ENCODE measurements around the gene TPD52L1.

TPD52L1 gene

DNA sequence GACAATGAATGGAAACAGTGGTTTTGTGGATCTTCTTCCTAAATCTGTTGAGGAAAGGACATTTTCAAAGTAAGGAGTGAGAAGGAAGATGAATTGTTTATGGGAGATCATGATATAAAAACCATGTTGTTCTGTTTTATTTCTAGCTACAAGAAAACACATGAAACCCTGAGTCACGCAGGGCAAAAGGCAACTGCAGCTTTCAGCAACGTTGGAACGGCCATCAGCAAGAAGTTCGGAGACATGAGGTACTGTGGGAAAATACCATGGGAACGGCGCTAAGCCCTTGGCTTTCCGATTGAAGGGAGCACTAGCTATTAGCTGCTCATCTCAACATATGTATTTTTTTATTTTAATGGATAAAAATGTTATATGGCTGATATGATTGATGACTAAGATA, 94.6 kb downstream of the TPD52L1 start:
- DNase-seq: no peak

DNA sequence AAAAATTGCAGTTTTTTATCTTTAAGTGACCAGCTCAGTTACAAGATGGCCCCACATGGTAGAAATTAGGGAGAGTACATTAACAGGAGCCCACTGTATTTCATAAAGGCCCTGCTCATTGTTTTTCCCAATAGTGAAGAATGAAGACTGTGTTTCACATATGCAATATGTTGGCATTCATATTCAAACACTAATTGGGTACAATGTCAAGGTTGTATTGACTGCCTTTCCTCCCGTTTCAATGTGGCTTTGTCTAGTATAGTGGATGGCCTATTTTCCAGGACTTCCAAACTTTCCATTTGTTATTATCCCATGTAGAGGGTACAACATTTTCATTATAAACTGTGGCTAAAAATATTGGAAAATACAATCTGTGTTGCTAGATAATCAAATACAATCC, 96.9 kb downstream of the TPD52L1 start:
- no peak for DNase-seq

DNA sequence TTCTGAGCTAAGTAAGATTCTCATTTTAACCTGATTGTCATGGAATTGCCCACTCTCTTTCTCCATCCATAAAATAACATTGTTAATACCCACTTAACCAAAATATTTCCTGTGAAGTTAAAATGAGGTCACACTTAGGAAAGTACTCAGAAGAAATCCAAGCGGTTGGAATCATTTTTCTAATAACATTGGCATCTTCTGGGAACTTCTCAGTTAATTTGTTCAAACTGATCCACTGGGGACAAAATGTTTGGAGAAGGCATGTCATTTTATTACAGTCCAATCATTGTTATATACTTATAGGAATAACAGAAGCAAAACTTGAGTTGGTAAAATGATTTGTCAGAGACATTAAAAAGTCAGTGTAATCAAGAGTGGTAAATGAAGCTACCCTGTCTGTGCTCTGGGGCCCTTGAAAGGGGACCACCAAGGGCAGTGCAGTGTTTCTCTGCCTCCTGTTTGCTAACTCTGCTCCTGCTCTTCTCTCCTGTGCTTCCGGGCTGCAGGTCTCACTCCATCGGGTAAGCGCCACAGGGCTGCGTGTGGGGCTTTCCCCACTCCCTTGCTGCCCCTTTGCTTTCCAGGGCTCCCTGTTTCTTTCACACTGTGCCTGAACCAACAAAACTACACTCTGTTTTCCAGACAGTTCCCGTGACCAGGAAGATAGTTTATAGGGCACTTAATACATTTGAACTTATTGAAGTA, 98.1 kb downstream of the TPD52L1 start:
- no peak for DNase-seq

DNA sequence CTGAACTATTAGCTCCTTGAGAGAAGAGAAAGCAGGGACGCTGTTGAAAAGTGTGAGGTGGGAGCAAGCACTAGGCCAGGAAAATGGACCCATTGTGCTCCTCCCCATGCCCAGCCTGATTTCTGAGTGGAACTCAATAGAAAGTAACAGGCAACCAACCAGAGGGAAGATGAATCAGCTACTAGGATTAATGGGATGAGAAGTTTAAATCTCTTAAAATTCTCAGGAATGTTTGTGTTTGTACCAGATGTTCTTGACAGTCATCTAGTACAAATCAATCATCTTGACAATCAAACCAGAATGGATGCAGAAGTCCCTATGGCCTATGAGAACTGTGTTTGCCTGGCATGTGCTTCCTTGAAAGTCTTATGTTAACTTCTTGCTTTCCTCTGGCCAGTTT, 99.3 kb downstream of the TPD52L1 start:
- no peak for DNase-seq

DNA sequence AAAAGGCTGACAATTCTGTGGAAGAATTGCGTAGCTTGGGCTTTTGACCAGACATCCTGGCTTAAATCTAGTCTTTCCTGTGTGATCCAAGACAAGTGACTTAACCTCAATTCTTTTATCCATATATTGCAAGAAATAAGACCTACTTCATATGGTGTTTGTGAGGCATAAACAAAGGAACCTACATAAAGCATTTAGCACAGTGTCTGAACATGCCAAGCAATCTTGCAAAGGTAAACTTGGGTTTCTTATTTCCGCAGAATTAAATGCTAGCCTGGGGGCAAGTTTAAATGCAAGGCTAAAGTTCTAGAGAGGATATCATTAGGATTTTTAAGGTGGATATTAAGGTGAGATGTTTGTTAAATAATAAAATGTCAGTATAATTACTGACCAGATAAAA, 100.3 kb downstream of the TPD52L1 start:
- no peak for DNase-seq

DNA sequence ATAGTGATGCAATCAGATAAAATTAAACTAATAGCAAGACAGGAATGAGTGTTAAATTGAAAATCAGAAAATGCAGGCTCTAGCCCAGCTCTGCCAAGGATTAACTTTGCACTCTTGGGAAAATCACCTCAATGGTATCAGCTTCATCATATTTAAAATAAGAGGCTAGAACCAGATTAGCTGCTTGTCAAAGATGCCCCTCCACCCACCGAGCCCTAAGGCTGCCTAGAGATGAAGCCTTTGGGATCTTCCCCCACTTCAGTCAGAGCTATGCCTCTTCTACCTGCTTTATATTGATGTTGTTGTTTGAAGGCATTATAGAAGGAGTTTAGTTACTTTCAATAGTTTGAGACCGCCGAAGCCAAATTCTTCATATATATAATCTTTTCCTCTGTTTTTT, 100.7 kb downstream of the TPD52L1 start:
- DNase-seq: no peak

DNA sequence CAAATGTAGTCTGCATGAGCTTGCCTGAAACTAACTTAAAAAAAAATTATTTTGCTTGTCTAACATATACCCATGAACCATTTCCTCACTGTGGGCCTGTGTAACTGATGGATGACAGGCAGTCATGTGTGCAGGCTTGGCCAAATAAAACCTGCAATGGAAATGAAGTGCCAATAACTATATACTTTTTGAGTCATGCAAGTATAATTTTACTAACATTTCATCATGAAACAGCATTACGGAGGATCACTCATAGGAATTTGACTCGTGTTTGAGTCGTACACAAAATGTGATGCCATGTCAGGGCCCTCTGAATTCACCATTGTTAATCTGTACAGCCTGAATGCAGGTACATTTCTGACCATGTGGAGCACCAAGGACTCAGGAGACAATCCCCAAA, 101.6 kb downstream of the TPD52L1 start:
- DNase-seq: no peak

DNA sequence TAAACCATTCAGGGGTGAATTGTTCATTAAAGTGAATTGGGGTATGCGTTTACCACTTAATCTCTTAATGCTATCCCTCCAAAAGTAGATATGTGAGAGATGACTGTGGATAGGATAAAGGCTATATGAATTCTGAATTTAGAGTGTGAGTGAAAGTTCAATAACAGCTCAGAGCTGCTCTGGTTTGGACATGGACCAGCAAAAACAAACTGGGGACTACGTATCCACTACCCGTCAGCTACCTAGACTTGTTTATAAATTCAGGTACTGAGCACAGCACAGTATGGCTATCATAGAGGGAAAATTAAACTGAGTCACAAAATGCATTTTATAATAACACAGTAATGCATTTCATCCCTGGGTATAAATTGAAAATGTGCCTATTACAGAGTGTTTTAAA, 103.8 kb downstream of the TPD52L1 start:
- DNase-seq: no peak

DNA sequence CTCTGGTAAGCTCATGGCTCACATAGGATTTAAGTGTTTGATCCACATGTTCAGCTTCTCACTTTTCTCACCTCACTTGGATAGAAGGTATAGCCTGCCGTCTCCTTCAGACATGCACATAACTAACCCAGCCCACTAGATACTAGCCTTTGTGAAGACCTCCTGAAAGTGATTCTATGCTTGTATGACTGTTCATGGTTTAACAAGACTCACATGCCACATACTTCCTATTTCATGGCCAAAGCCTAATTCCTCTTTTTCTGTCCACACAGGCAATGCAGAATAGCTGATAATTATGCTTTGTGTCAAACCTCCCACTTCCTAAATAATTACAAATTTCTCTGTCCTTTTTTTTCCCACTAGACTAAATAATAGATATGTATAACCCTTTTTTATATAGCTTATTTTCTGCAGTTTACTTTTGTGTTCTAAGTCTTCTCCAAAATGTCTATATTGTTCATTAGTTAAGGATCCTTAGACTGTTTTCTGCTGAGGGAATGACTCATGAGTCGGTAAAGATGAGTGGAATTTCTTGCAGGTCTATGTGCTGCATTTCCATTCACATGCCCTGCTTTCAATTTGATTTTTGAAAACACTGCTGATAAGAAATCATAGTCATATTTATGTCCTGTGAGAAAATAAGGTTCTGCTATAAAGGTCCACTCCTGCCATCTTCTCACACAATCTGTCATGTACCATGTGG, 105.2 kb downstream of the TPD52L1 start:
- no peak for DNase-seq

DNA sequence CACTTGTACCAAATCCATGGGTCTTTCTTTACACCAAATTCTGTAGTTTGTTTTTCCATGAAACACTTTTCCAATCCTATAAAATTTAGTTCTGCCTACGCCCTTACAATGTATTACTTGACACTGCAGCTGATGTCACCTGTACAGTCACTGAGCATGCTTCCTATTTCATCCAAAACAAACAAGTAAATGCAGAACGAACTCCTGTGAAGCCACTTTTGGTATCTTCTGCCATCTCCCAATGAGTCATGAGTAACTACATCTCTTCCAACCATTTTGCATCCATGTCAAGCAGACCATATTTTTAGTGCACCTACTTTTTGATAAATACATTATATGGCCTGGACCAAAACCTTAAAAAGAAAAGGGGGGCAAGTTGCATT, 105.8 kb downstream of the TPD52L1 start:
- no peak for DNase-seq

DNA sequence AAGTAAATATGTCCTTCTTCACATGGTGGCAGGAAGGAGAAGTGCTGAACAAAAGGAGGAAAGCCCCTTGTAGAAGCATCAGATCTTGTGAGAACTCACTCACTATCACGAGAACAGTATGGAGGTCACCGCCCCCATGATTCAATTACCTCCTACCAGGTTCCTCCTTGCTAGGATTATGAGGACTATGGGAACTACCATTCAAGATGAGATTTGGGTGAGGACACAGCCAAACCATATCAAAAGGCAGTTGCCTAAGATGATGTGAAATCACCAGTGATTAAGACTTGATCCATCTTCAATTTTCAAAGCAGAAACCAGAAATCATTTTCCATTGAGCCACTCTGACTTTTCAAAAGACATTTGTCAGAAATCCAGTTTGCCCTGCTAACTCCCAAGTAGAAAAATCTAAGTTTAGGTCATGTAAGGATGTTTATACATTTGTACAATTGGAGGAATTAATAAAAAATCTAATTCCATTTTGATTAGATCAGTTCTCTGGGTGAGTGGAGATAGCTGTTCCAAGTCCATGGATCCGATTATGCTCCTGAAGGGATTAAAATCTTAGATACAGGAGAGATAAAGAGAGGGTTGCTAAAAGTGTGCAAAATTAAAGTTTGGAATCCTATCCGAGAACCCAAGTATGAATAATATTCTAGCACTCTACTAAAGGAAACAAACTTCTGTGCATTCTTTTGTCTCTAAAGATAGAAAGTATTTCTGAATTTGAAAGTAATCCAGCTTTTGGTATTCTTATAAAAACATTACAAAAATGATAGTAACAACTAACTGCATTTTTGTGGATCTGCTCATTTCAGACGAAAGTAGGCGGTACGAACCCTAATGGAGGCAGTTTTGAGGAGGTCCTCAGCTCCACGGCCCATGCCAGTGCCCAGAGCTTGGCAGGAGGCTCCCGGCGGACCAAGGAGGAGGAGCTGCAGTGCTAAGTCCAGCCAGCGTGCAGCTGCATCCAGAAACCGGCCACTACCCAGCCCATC, 108.7 kb downstream of the TPD52L1 start:
- no peak for DNase-seq

DNA sequence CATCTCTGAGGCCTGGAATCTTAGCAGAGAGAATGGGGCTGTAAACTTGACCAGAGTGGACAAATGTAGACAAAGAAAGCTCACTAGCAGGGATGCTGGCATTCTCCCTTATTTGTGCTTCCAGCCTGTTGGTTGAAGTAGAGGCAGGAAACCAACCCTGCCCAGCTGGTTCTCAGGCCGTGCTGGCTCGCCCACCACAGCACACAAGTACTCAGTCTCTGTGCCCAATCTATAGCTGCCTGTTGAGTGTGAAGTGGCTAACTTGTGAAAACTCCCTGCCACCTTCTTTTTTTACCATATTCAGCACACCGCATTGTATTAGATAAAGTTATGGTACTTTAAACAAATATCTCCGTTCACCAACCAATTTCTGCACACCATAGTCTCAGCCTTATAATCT, 110.9 kb downstream of the TPD52L1 start:
- no peak for DNase-seq

DNA sequence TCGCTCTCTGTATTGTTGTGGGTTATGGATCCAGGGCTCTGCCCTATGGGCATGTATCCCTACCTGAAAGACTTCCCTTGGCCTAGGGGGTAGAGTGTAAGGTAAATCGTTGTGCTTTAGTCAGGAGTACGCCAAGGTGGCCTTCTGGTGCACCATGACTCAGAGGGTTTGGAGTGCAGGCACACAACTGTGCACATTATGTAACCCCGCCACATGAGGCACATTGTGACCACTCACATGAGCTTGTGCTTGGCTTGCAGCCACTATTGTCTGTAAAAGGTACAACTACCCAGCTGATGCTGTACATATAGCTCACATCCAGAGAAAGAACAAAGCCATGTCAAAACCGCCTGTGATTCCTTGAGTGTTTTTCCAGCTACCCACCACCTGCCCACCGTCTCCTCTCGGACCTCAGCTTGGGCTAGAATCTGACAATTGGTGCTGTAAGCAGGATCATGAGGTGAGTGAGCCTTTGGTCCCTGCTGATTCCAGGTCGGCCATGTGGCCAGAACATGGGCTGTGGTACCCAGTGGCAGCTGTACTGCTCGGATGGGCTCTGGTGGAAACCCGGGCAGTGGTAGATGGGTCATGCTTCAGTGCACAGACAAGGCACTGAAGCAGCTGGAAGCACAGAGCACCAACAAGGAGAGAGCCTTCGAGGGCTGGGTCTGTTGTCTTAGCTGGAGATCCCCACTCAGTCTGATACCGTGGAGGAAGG, 114.4 kb downstream of the TPD52L1 start:
- no peak for DNase-seq

DNA sequence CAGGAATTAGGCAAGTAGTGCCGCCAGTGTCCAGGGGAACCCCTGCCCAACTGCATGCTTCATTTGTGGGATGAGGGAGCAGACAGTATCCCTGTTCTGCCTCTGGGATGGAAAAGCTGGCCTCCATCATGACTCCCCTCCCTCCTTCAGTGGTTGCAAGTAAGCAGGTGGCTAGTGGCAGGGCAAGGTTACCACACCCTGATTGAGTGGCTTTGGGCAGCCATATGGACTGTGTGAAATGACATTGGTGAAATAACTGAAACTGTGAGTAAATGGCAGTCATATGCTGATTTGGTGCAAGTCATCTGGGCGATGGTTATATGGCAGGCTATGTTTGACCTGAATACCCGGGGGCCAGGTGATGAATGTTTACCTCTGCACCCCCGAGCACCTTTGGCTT, 115.2 kb downstream of the TPD52L1 start:
- DNase-seq: no peak

DNA sequence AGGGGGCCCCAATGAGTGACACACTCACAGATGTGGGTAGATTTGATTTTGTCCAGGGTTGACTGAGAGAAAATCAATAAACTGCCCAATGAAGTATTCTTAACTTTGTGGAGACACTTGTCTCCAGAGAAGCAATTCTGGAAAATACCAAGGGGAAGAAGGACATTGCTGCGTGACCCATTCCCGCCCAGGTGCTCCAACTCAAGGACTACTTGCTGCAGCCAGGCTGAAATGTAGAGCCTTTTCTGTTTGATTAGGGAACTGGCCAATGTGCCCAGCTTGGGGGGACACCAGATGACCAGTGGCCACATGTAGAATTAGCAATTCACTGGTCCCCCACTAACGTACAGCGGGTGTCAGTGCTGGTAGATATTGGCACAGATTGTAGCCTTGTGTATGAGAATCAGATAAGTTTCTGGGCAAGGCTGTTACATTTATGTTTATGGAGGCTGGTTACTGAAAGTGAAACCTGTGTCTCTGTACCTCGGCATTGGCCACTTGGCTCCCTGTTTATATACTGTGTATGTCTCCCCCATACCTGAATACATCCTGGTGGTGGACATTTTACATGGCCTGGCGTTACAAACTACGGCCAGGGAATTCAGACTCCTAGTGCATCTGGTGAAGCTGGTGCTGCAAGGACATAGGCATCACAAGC, 115.9 kb downstream of the TPD52L1 start:
- DNase-seq: no peak

DNA sequence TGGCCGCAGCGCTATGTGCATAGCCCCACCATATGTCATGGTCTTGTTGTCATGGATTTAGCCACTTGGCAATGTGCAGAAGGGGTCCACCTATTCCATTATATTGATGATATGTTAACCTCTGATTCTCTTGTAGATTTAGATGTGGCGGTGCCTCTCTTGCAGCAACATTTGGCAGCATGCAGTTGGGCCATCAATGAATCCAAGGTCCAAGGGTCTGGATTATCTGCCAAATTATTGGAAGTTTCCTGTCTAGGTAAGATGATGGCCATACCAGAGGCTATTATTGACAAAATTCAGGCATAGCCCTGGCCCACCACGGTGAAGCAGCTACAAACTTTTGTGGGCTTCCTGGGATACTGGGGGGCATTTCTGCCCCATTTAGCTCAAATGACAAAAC, 116.8 kb downstream of the TPD52L1 start:
- DNase-seq: no peak

DNA sequence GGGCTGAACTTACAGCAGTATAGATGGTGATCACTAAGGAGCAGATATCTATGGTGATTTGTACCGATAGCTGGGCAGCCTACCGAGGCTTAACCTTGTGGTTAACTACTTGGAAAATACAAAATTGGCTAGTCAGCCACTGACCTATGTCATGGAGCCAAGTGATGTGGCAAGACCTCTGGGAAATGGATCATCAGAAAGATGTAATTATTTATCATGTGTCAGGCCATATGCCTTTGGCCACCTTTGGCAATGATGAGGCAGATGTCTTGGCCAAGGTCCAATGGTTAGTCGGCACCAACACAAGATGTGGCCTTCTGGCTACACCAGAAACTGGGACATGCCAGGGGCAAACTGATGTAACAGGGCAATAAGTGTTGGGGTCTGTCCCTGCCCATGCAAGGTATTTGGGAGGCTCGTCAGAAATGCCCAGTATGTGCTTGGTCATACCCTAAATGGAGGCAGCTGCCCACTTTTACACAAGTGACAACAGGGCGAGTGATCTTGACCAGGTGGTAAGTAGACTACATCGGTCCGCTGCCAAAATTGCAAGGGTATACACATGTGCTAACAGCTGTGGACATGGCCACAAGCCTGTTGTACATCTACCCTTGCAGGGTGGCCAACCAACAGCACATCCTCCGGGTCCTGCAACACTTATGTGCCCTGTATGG, 118.0 kb downstream of the TPD52L1 start:
- DNase-seq: no peak

DNA sequence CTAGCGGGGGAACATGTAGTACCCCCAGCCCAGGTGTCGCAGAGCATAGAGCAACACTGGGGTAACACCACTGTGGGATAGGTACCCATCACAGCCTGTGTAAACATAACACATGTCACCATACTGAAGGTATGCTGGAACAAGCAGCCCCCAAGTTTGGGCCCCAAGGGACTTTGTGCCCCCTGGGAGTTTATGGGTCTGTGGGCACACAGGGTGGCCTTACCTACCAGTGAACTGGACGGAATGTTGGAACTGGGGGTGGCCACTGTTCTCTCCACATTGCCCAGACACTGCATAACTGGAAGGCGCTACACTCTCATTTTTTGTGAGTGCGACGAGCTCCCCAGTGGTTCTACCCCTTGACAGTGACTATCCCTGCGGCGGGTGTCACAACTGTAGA, 119.7 kb downstream of the TPD52L1 start:
- no peak for DNase-seq

DNA sequence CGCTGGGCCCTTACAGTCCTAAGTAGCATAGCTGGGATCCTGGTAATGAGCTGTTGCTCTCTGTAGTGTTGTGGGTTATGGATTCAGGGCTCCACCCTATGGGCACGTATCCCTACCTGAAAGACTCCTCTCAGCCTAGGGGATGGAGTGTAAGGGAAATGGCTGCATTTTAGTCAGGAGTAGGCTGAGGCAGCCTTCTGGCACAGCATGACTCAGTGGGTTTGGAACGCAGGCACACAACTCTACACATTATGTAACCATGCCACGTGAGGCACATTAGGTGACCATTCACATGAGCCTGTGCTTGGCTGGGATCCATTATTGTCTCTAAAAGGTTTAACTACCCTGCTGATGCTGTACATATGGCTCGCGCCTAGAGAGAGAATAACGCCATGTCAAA, 120.4 kb downstream of the TPD52L1 start:
- peak; percentile 42 for DNase-seq

DNA sequence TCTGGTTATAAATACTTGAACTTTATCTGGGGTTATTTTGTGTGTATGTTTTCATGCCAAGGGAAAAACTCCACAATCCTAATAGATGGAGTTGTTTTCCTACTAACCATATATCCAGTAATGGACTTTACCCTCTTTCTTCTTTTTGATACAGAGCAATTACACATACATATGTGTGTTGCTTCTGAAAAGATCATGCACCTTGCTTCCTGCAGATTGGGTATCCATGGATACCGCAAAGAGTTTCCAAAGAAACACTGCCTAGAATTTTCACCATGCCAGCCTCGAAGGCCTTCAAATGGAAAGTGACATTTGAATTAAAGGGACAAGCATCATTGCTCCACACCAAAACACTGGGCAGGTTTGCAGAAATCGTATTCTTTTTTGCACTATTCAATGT, 121.4 kb downstream of the TPD52L1 start:
- DNase-seq: no peak

DNA sequence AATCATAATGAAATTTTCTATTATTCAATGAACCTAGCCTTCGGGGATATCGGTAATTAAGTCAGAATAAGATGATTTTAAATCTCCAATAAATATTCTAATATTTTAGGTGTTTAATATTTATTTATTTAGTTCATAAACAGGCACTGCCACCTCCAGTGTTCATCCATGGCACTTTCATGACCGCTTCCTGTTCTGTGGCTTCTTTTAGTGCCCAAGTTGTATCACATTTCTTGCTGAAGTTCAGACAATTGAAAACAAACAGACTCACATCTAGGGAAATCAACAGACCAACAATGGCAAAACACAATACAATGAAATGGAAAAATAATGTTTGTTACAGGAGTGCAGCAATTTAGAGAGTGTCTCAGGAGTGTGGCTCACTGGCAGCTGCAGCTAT, 122.2 kb downstream of the TPD52L1 start:
- no peak for DNase-seq

DNA sequence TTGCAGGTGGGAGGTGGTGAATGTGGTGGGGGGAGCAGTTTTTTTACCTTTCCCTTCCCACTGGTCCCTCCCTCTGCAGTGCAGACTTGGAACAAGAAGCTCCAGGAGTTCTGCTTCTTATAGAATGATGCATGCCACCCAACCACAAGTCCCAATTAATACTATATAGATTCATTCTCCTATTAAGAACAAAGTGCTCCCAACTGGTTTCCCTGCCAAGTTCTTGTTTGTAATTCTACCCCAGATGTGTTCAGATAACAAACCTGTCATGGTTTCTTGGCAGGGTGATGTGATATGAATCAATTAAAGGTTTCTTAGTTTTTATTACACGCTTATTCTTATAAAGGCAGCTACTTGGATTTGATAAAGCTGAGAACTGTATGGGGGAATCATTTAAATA, 124.3 kb downstream of the TPD52L1 start:
- no peak for DNase-seq

All from COR-L47 (cell line).